HepG2 (cell line): ENCODE measurements around the gene GPR183. TPM values are rescaled to one million over a fixed set of nuclear protein-coding genes. Genes with fewer than 3 reads are reported as not detected.

Experiments used
- ATAC-seq: fragments of 200-7000 bp; cut with Tn5 transposase; 3 replicates; pipeline ENCODE4 v1.9.1; 2020; ENCODE audit warnings: mild to moderate bottlenecking, moderate library complexity
- BruUV-seq: library from RNA; stranded (reverse); fragments of 400-500 nt; replicated peaks from 2 replicates; lab custom pipeline; 2021; lab: Mats Ljungman, UMichigan
- CTCF ChIA-PET: fragments of 300-600 bp; formaldehyde crosslinking; extraction: SDS; loops from one replicate; lab custom pipeline; 2021; ENCODE audit warnings: low total read pairs, inconsistent platforms, low intra/inter-chr PET ratio; lab: Yijun Ruan, JAX
- POLR2A ChIA-PET: fragments of 350-600 bp; sonication (Branson Sonifier 250); formaldehyde crosslinking; loops from one replicate; lab custom pipeline; 2020; ENCODE audit warnings: antibody characterized with exemption, inconsistent platforms; lab: Yijun Ruan, JAX
- DNase-seq: peaks from one replicate; pipeline ENCODE4 v3.0.0-alpha.2; 2015; ENCODE audit warnings: low spot score
- FAIRE-seq: peaks from 3 replicates; lab custom pipeline; 2011; peaks lifted over from hg19 to GRCh38; lab: Jason Lieb, UNC
- H2AFZ ChIP-seq: one replicate; pipeline ENCODE4 v1.6.1; 2011; ENCODE audit warnings: low read length, inconsistent platforms
- H3K27ac ChIP-seq: fragments of 300-600 bp; 3 replicates; pipeline ENCODE4 v1.8.0; 2011; ENCODE audit warnings: mixed run types, mild to moderate bottlenecking, mixed read lengths, low read length, inconsistent platforms; ENCODE audit not compliant: insufficient read depth; ENCODE audit errors: extremely low read length
- H3K27me3 ChIP-seq, 2 experiments: fragments of 200-600 bp in 1 of 2; 2 replicates in 1 of 2; 3 replicates in 1 of 2; pipeline versions ENCODE4 v1.6.0 to v1.8.0; 2011; ENCODE audit warnings: low read length in 2 of 2, mild to moderate bottlenecking in 2 of 2, moderate library complexity in 2 of 2, inconsistent platforms in 1 of 2; ENCODE audit not compliant: insufficient read depth in 2 of 2, control insufficient read depth in 1 of 2
- H3K36me3 ChIP-seq, 2 experiments: fragments of 200-600 bp in 1 of 2; replicated peaks in 1 of 2; 2 replicates in 1 of 2; 3 replicates in 1 of 2; pipeline versions ENCODE4 v1.5.1 to v1.8.0; 2011; ENCODE audit warnings: low read length in 2 of 2, inconsistent platforms in 1 of 2; ENCODE audit not compliant: insufficient read depth in 2 of 2, control insufficient read depth in 1 of 2
- H3K4me1 ChIP-seq: 2 replicates; pipeline ENCODE4 v1.5.1; 2012; ENCODE audit warnings: low read length, inconsistent platforms; ENCODE audit not compliant: insufficient read depth
- H3K4me2 ChIP-seq: 2 replicates; pipeline ENCODE4 v1.6.0; 2011; ENCODE audit warnings: low read depth, low read length, inconsistent platforms
- H3K4me3 ChIP-seq, 3 experiments: fragments of 200-600 bp in 1 of 3; sonication (generic), shearing (Covaris generic) in 1 of 3; replicated peaks in 1 of 3; 2 replicates each; pipeline ENCODE4 v1.5.1; 2011 to 2016; ENCODE audit warnings: low read length in 3 of 3, inconsistent platforms in 2 of 3, low read depth in 2 of 3, mild to moderate bottlenecking in 2 of 3, control low read depth in 1 of 3, mixed read lengths in 1 of 3; ENCODE audit not compliant: insufficient read depth in 1 of 3
- H3K79me2 ChIP-seq: one replicate; pipeline ENCODE4 v1.6.1; 2011; ENCODE audit warnings: low read length, inconsistent platforms; ENCODE audit not compliant: insufficient read depth
- H3K9ac ChIP-seq: 2 replicates; pipeline ENCODE4 v1.6.0; 2011; ENCODE audit warnings: mild to moderate bottlenecking, low read depth, low read length, inconsistent platforms; ENCODE audit not compliant: insufficient read depth
- H3K9me3 ChIP-seq: 2 replicates; pipeline ENCODE4 v1.5.1; 2012; ENCODE audit warnings: mild to moderate bottlenecking, low read length
- H4K20me1 ChIP-seq: 2 replicates; pipeline ENCODE4 v1.6.0; 2011; ENCODE audit warnings: inconsistent platforms, mild to moderate bottlenecking, low read length, moderate library complexity; ENCODE audit not compliant: insufficient read depth
- BRD4 ChIP-seq: sonication (generic); formaldehyde crosslinking; IDR thresholded peaks from 2 replicates; pipeline ENCODE4 v1.4.0; 2020; ENCODE audit warnings: missing genetic modification reagents
- CHD4 ChIP-seq: fragments of 200-600 bp; sonication (generic); IDR thresholded peaks from 2 replicates; pipeline ENCODE4 v1.7.0; 2017; ENCODE audit warnings: mild to moderate bottlenecking, low read length, borderline replicate concordance
- ERF ChIP-seq: IDR thresholded peaks from 2 replicates; pipeline ENCODE4 v1.6.1; 2018; ENCODE audit warnings: missing biosample characterization, missing genetic modification reagents
- KDM4B ChIP-seq: sonication (generic); formaldehyde crosslinking; IDR thresholded peaks from 2 replicates; pipeline ENCODE4 v1.4.0; 2020; ENCODE audit warnings: missing genetic modification reagents
- KDM6A ChIP-seq: IDR thresholded peaks from 2 replicates; pipeline ENCODE4 v1.6.1; 2016; ENCODE audit warnings: low read depth
- KLF13 ChIP-seq: sonication (generic); formaldehyde crosslinking; IDR thresholded peaks from 2 replicates; pipeline ENCODE4 v1.4.0; 2020; ENCODE audit warnings: mild to moderate bottlenecking, missing genetic modification reagents
- MEF2D ChIP-seq: sonication (generic); formaldehyde crosslinking; IDR thresholded peaks from 2 replicates; pipeline ENCODE4 v1.5.1; 2020; ENCODE audit warnings: mild to moderate bottlenecking, missing genetic modification reagents
- SMAD3 ChIP-seq: sonication (generic); formaldehyde crosslinking; IDR thresholded peaks from 2 replicates; pipeline ENCODE4 v1.4.0; 2020; ENCODE audit warnings: missing genetic modification reagents
- XRCC5 ChIP-seq: fragments of 200-400 bp; formaldehyde crosslinking; optimal IDR thresholded peaks from 2 replicates; pipeline ENCODE3; 2017; ENCODE audit warnings: mild to moderate bottlenecking, low read length
- ZNF432 ChIP-seq: sonication (generic); formaldehyde crosslinking; IDR thresholded peaks from 2 replicates; pipeline ENCODE4 v1.5.0; 2020; ENCODE audit warnings: missing genetic modification reagents, mild to moderate bottlenecking, borderline replicate concordance
- ZNF770 ChIP-seq: sonication (generic); formaldehyde crosslinking; IDR thresholded peaks from 2 replicates; pipeline ENCODE4 v1.5.0; 2020; ENCODE audit warnings: mild to moderate bottlenecking, missing genetic modification reagents
- WGBS: methylation state at CpG from one replicate; pipeline ENCODE4 v1.1.6; 2017; ENCODE audit warnings: low lambda C conversion rate; 5-methylcytosine and 5-hydroxymethylcytosine counted together
- in situ Hi-C: cut with HindIII; loops from 2 replicates; pipeline ENCODE4 v1.10.0; 2017; ENCODE audit warnings: low pct_unique_long_range_greater_than_20kb; ENCODE audit not compliant: extremely low pct_ligation_motif_present
- intact Hi-C: fragments of 100-400 bp; cut with micrococcal nuclease; formaldehyde crosslinking; loops from one replicate; pipeline ENCODE4 v1.10.0; 2022; ENCODE audit not compliant: unreplicated experiment
- polyA plus RNA-seq, 8 experiments: library from polyadenylated mRNA; depleted of rRNA in 3 of 8; stranded (reverse) in 7 of 8; unstranded in 1 of 8; fragments of >200 nt; fragmentation: Illumina TruSeq in 4 of 8; extraction: Trizol in 4 of 8; gene quantifications; 2 replicates each; pipeline versions ENCODE4 v1.2.1 to v1.2.3, GENCODE V29; 2011 to 2016; ENCODE audit warnings: low read depth in 4 of 8, missing spikeins in 1 of 8, mixed read lengths in 1 of 8; ENCODE audit not compliant: insufficient read depth in 1 of 8
- total RNA-seq, 5 experiments: library from RNA; depleted of rRNA; stranded (reverse); fragments of >200 nt; fragmentation: Illumina TruSeq; extraction: Trizol; gene quantifications; 2 replicates each; pipeline ENCODE4 v1.2.3, GENCODE V29; 2016; ENCODE audit warnings: low read depth in 1 of 5
- TF ChIP-seq, protein P1 (sequence below): sonication (generic); formaldehyde crosslinking; IDR thresholded peaks from 2 replicates; pipeline ENCODE4 v1.5.0; 2020; ENCODE audit warnings: missing genetic modification reagents
- TF ChIP-seq, protein P2 (sequence below), 2 experiments: sonication (generic) in 1 of 2; formaldehyde crosslinking in 1 of 2; IDR thresholded peaks; 2 replicates each; pipeline versions ENCODE4 v1.5.1 to v1.6.1; 2011 to 2020; ENCODE audit warnings: borderline replicate concordance in 1 of 2, low read depth in 1 of 2, low read length in 1 of 2, mild to moderate bottlenecking in 1 of 2, missing genetic modification reagents in 1 of 2, moderate library complexity in 1 of 2

Gene GPR183
- total and polyA plus RNA-seq, 2 of the 13 experiments (the other 11 are each of a cell fraction or from before 2014, with no cell fraction given) = not detected

DNA sequence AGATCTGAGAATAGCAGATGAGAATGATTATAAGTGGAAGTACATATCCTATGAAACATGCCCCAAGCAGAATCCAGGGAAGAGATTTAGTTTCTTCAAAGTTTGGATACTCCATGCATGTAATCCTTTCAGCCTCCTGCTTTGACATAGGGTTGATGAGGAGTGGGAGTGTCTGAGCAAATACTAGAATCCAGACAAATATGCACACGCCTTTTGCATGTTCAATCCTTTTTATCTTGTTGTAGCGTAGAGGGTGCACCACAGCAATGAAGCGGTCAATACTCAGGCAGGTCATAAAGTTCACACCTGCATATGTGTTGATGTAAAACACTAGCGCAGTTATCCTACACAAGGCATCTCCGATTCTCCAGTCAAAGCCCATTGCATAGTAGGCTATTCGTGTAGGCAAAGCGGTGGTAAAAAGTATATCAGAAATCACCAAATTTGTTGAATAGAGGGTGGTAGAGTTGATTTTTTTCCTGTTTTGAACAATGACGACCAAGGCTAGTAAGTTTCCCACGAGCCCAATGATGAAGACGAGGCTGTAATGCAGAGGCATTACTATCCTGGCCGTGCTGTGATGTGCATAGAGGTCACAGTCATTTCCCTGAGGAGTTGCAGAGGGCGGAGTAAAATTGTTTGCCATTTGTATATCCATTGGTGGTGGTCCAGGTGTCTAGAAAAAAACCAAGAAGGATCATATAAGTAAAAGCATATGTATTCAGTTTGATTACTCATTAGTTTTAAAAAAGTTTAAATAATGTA, 11.5 kb downstream of the GPR183 start:
- Histone ChIP-seq H4K20me1 (no peaks in the 10 kb centered on the region), H2AFZ (no peak overlapping the region), H3K27me3 (no peaks in the 10 kb centered on the region), H3K4me3 (no peak overlapping the region), H3K79me2 (no peaks in the 10 kb centered on the region), H3K4me2 (no peak overlapping the region), H3K27ac (no peak overlapping the region), H3K9ac (no peak overlapping the region), H3K36me3 (peaks cover 3 to 7% of the 10 kb centered on the region in 2 experiments; a peak in 2 of 5 replicates), H3K4me1 (no peaks in the 10 kb centered on the region), H3K9me3 (no peaks in the 10 kb centered on the region)
- ATAC-seq = no peak
- TF ChIP-seq, protein P1, sequence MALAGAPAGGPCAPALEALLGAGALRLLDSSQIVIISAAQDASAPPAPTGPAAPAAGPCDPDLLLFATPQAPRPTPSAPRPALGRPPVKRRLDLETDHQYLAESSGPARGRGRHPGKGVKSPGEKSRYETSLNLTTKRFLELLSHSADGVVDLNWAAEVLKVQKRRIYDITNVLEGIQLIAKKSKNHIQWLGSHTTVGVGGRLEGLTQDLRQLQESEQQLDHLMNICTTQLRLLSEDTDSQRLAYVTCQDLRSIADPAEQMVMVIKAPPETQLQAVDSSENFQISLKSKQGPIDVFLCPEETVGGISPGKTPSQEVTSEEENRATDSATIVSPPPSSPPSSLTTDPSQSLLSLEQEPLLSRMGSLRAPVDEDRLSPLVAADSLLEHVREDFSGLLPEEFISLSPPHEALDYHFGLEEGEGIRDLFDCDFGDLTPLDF = no peak
- CTCF ChIA-PET = no interaction called here
- POLR2A ChIA-PET = no interaction called here
- FAIRE-seq = no peak
- intact Hi-C loops (no loop called here), in situ Hi-C loops (no loop called here)
- BruUV-seq = no TSS peak
- no peak for DNase-seq
- WGBS = 96% methylated on average over 12 of the region's 12 CpGs

GRCh38 chr13:99294958-99295357, 12.2 kb downstream of the GPR183 start:
- H3K9ac ChIP-seq = no peak overlapping the region
- FAIRE-seq (no peak), ATAC-seq (no peak), DNase-seq (no peak)
- ChIA-PET CTCF (no interaction called here), POLR2A (no interaction called here)
- 95% methylated on average over 7 of the region's 7 CpGs for WGBS
- H3K27ac ChIP-seq = no peak overlapping the region
- H3K79me2 ChIP-seq = no peaks in the 10 kb centered on the region
- H3K36me3 ChIP-seq = peaks cover 3 to 7% of the 10 kb centered on the region in 2 experiments; a peak in 2 of 5 replicates
- H4K20me1 ChIP-seq = no peaks in the 10 kb centered on the region
- H2AFZ ChIP-seq = no peak overlapping the region
- no peaks in the 10 kb centered on the region for H3K4me1 ChIP-seq
- H3K9me3 ChIP-seq = no peaks in the 10 kb centered on the region
- no peaks in the 10 kb centered on the region for H3K27me3 ChIP-seq
- no TSS peak for BruUV-seq
- in situ Hi-C loops = no loop called here
- H3K4me3 ChIP-seq = no peak overlapping the region
- intact Hi-C loops = no loop called here
- no peak overlapping the region for H3K4me2 ChIP-seq
- TF ChIP-seq MEF2D (no peak), KDM6A (CRISPR knock-in tag) (no peak), SMAD3 (CRISPR knock-in tag) (no peak), CHD4 (no peak), ZNF432 (CRISPR knock-in tag) (no peak), ZNF770 (CRISPR knock-in tag) (no peak), BRD4 (CRISPR knock-in tag) (no peak), ERF (CRISPR knock-in tag) (no peak), KDM4B (CRISPR knock-in tag) (no peak), KLF13 (CRISPR knock-in tag) (no peak), XRCC5 (no peak)
- TF ChIP-seq, protein P2, sequence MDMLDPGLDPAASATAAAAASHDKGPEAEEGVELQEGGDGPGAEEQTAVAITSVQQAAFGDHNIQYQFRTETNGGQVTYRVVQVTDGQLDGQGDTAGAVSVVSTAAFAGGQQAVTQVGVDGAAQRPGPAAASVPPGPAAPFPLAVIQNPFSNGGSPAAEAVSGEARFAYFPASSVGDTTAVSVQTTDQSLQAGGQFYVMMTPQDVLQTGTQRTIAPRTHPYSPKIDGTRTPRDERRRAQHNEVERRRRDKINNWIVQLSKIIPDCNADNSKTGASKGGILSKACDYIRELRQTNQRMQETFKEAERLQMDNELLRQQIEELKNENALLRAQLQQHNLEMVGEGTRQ (IDR thresholded peaks at IDR 0.05; ENCODE audit: low read depth, low read length) = no peak
- TF ChIP-seq, protein P2 (CRISPR knock-in tag; IDR thresholded peaks at IDR 0.05; ENCODE audit: borderline replicate concordance) = no peak
